HUES6 (cell line): ENCODE results near the gene PLCG2.
"Not testable (repeated sequence)": the region's sequence is repeated elsewhere in the genome, so short reads cannot be mapped to it uniquely, and the experiment has no call there.

Experiments
- H3K27ac ChIP-seq: 2 replicates; pipeline ENCODE4 v1.7.0; 2013; ENCODE audit warnings: low read depth, mild to moderate bottlenecking, low read length, inconsistent platforms
- H3K27me3 ChIP-seq: 2 replicates; pipeline ENCODE4 v1.6.1; 2013; ENCODE audit warnings: low read length; ENCODE audit not compliant: control insufficient read depth, insufficient read depth
- H3K36me3 ChIP-seq: 2 replicates; pipeline ENCODE4 v1.6.1; 2013; ENCODE audit warnings: low read length; ENCODE audit not compliant: control insufficient read depth, insufficient read depth
- H3K4me1 ChIP-seq: 2 replicates; pipeline ENCODE4 v1.6.1; 2013; ENCODE audit warnings: low read length; ENCODE audit not compliant: control insufficient read depth, insufficient read depth
- H3K4me3 ChIP-seq: 2 replicates; pipeline ENCODE4 v1.5.1; 2013; ENCODE audit warnings: low read depth, low read length
- H3K9ac ChIP-seq: one replicate; pipeline ENCODE4 v1.6.1; 2013; ENCODE audit warnings: mild to moderate bottlenecking, low read length
- H3K9me3 ChIP-seq: 2 replicates; pipeline ENCODE4 v1.6.1; 2013; ENCODE audit warnings: low read depth, low read length; ENCODE audit not compliant: control insufficient read depth, insufficient read depth

PLCG2 gene

DNA sequence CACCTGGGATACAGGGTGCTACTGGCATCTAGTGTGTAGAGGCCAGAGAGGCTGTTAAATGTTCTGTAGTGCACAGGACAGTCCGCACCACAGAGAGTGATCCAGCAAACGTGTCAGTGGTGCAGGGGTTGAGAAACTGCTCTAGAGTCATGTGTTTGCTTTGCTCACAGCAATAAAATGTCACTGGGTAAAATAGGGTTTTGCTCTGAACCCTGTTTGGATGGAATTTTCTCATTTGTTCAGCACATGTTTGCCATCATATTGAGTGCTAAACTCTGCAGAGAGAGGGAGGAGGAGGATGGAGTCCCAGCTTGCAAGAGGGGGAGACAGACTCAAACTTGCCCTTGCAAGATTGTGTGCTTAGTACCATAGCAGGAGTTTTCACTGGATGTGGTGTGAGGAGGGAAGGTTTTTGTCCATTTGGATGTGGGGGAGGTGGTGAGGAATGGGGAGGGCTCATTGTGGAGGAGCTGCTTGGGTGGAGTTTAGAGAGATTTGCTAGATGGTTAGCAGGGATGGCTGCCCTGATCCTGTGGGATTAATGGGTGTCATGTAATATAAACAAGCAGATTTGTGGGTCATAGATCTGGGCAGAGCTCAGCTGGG lies 11.8 kb downstream of the PLCG2 start:
- H3K4me3 ChIP-seq: no peak overlapping the region
- peaks cover 9% of the 10 kb centered on the region for H3K4me1 ChIP-seq
- no peak overlapping the region for H3K9ac ChIP-seq
- no peaks in the 10 kb centered on the region for H3K36me3 ChIP-seq
- H3K27me3 ChIP-seq: no peaks in the 10 kb centered on the region
- no peak overlapping the region for H3K27ac ChIP-seq
- no peaks in the 10 kb centered on the region for H3K9me3 ChIP-seq

GRCh38 chr16:81792828-81793227 lies 13.7 kb downstream of the PLCG2 start:
- Histone ChIP-seq H3K4me3 (no peak overlapping the region), H3K4me1 (no peaks in the 10 kb centered on the region), H3K27me3 (no peaks in the 10 kb centered on the region), H3K27ac (no peak overlapping the region), H3K9me3 (no peaks in the 10 kb centered on the region), H3K9ac (no peak overlapping the region), H3K36me3 (no peaks in the 10 kb centered on the region)

DNA sequence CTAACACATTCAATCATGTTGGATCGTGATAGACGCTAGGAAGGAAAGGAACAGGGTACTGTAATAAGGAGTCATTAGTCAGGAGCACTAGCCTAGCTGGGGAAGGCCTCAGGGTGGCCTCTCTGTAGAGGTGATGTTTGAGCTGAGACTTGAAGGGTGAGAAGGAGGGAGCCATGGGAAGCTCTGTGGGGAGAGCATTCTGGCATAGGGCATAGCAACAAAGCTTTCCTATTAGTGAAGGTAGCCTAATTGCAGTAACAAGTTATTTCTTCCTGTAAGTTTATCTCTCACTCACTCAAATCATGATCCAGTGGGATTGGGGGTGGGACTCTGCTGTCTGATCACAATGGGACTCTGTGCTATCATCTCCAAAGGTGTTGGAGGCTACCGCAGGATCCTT lies 16.1 kb downstream of the PLCG2 start:
- H3K27ac ChIP-seq: no peak overlapping the region
- no peaks in the 10 kb centered on the region for H3K9me3 ChIP-seq
- no peak overlapping the region for H3K9ac ChIP-seq
- peaks cover 7% of the 10 kb centered on the region; the same call in 1 of the 2 replicates for H3K4me1 ChIP-seq
- H3K36me3 ChIP-seq: no peaks in the 10 kb centered on the region
- no peak overlapping the region for H3K4me3 ChIP-seq
- H3K27me3 ChIP-seq: no peaks in the 10 kb centered on the region

DNA sequence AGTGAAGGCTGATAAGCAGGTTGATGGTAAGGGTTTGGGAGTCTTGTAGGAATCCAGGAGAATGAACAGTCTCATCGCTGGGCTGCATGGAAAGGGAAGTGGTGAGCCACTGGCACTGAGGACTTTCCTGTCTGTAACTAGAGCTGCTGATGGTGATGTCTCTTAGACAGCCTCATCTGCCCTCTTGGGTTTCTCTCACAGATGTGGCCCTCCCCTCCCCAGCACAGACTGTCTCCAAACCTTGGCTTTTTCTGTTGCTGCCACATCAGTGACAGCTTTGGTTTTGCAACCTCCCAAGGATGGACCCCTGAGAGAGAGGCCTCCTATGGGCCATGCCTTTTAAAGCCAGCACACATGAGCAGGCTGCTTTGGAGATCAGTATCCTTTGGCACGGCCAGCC lies 16.9 kb downstream of the PLCG2 start:
- Histone ChIP-seq H3K27ac (no peak overlapping the region), H3K9me3 (no peaks in the 10 kb centered on the region), H3K4me1 (peaks cover 7% of the 10 kb centered on the region; the same call in 1 of the 2 replicates), H3K4me3 (no peak overlapping the region), H3K27me3 (no peaks in the 10 kb centered on the region), H3K36me3 (no peaks in the 10 kb centered on the region), H3K9ac (no peak overlapping the region)

DNA sequence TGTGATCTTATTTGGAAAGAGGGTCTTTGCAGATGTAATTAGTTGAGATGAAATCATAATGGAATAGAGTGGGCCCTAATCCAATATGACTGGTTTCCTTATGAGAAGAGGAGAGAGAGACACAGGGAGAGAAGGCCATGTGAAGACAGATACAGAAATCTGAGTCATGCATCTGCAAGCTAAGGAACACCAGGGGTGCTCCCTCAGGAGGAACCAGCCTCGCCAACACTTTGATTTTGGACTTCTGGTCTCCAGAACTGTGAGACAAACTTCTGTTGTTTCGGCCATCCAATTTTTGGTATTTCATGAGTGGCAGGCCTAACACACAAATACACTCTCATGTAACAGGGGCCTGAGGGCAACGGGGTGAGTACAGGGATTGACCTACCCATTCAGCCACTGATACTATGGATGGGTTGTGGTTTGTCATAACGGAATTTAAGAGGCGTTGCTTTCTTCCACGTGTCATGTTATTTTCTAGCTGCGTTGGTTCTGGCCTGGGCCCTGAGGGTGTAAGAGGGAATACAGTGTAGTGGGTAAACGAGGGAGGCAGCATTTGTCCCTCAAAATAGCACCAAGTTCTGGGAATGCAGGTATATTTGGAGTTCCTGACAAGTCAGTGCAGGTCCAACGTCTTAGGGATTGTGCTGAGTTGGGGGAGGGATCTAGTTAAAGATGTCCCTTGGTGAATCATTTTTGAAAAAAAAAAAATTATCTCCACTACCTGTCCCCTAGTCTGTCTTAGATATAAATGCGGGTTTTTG lies 17.7 kb downstream of the PLCG2 start:
- H3K27me3 ChIP-seq: no peaks in the 10 kb centered on the region
- H3K27ac ChIP-seq: no peak overlapping the region
- H3K9ac ChIP-seq: no peak overlapping the region
- peaks cover 7% of the 10 kb centered on the region; the same call in 1 of the 2 replicates for H3K4me1 ChIP-seq
- H3K36me3 ChIP-seq: no peaks in the 10 kb centered on the region
- no peaks in the 10 kb centered on the region for H3K9me3 ChIP-seq
- no peak overlapping the region for H3K4me3 ChIP-seq

DNA sequence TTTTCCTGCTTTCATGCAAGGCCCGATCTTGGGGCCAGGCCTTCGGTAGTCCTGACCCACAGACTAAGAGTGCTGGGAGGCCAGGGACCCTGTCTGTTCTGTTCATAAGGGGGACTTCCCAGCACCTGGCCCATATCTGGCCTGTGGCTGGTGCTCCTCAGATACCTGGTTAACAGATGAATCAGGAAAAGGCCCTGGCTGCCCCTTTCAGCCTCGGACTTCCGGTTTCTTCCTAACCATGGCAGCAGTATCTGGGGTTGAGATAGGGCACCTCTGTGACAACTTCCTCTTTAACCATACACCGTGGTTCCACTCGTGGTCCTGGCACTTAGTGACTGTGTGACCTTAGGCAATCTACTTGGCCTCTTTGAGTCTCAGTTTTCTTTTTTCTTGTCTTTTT lies 18.4 kb downstream of the PLCG2 start:
- H3K27ac ChIP-seq: no peak overlapping the region
- H3K4me1 ChIP-seq: peaks cover 7% of the 10 kb centered on the region; the same call in 1 of the 2 replicates
- H3K4me3 ChIP-seq: no peak overlapping the region
- no peaks in the 10 kb centered on the region for H3K9me3 ChIP-seq
- H3K27me3 ChIP-seq: no peaks in the 10 kb centered on the region
- no peaks in the 10 kb centered on the region for H3K36me3 ChIP-seq
- H3K9ac ChIP-seq: no peak overlapping the region

GRCh38 chr16:81798311-81799137 lies 19.4 kb downstream of the PLCG2 start:
- Histone ChIP-seq H3K36me3 (no peaks in the 10 kb centered on the region), H3K27me3 (no peaks in the 10 kb centered on the region), H3K4me3 (no peak overlapping the region), H3K9ac (no peak overlapping the region), H3K4me1 (peaks cover 7% of the 10 kb centered on the region; the same call in 1 of the 2 replicates), H3K27ac (no peak overlapping the region), H3K9me3 (no peaks in the 10 kb centered on the region)

- H3K9me3 ChIP-seq: no peaks in the 10 kb centered on the region
- H3K9ac ChIP-seq: no peak overlapping the region
- H3K36me3 ChIP-seq: no peaks in the 10 kb centered on the region
- H3K4me1 ChIP-seq: peaks cover 7% of the 10 kb centered on the region; the same call in 1 of the 2 replicates
- H3K4me3 ChIP-seq: no peak overlapping the region
- no peaks in the 10 kb centered on the region for H3K27me3 ChIP-seq
- H3K27ac ChIP-seq: no peak overlapping the region
These were observed 20.0 kb downstream of the PLCG2 start for GRCh38 chr16:81799138-81799504.

- not testable (repeated sequence) for H3K9me3 ChIP-seq, H3K9ac ChIP-seq, H3K4me1 ChIP-seq, H3K4me3 ChIP-seq, H3K36me3 ChIP-seq, H3K27ac ChIP-seq, H3K27me3 ChIP-seq
These were observed 22.6 kb downstream of the PLCG2 start for GRCh38 chr16:81801724-81802123.

DNA sequence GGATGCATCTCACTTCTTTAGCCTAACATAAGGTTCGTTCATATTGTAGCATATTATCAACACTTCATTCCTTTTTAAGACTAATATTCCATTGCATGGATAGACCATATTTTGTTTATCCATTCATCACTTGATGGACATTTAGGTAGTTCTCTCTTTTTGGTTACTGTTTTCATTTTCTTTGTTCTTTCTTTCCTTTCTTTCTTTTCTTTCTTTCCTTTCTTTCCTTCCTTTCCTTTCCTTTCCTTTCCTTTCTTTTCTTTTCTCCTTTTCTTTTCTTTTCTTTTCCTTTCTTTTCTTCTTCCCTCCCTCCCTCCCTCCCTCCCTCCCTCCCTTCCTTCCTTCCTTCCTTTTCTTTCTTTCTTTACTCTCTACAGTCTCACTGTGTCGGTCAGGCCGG lies 24.2 kb downstream of the PLCG2 start:
- Histone ChIP-seq H3K27ac (no peak overlapping the region), H3K4me1 (peaks cover 13% of the 10 kb centered on the region), H3K9ac (no peak overlapping the region), H3K4me3 (no peak overlapping the region), H3K9me3 (no peaks in the 10 kb centered on the region), H3K27me3 (no peaks in the 10 kb centered on the region), H3K36me3 (no peaks in the 10 kb centered on the region)

DNA sequence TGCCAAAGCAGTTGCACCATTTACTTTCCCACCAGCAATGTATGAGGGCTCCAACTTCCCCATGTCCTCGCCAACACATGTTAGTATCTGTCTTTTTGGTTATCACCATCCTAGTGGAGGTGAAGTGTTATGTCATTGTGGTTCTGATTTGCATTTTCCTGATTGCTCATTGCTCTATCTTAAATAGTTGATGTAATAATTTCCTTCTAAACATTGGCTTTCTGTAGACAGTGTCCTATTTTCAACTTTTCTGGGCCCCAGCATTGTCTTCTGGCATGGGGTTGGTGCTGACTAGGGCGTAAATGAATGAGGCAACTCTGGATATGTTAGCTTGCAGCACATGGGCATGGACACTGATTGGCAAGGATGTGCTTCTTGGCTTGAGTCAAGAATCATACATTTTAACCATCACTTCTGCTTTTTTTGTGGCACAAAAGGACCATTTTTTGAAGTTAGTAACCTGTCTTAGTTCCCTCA lies 25.1 kb downstream of the PLCG2 start:
- H3K36me3 ChIP-seq: no peaks in the 10 kb centered on the region
- peaks cover 7% of the 10 kb centered on the region for H3K4me1 ChIP-seq
- H3K27me3 ChIP-seq: no peaks in the 10 kb centered on the region
- no peak overlapping the region for H3K9ac ChIP-seq
- no peak overlapping the region for H3K4me3 ChIP-seq
- no peaks in the 10 kb centered on the region for H3K9me3 ChIP-seq
- no peak overlapping the region for H3K27ac ChIP-seq
